Sigmoid colon (tissue), 7 donors: ENCODE results near the gene C5orf46. TPM values are rescaled to one million over a fixed set of nuclear protein-coding genes. Genes with fewer than 3 reads are reported as not detected.
A peak's percentile ranks its signal among the peaks of the same experiment; 100 is the strongest.
"Not testable (repeated sequence)": the region's sequence is repeated elsewhere in the genome, so short reads cannot be mapped to it uniquely, and the experiment has no call there.

Source experiments
- DNase-seq: peaks from one replicate; pipeline ENCODE4 v3.0.0-alpha.2; 2019
- H3K27ac ChIP-seq, 4 donors: fragments of 200-600 bp; sonication (generic); one replicate each; pipeline ENCODE4 v1.5.1; 2016 to 2019; ENCODE audit warnings: mild to moderate bottlenecking in 1 of 4
- H3K27me3 ChIP-seq, 3 donors: fragments of 200-600 bp; sonication (generic); one replicate each; pipeline ENCODE4 v1.5.1; 2019; ENCODE audit warnings: mild to moderate bottlenecking in 1 of 3
- H3K36me3 ChIP-seq, 4 donors: fragments of 200-600 bp; sonication (generic); one replicate each; pipeline ENCODE4 v1.5.1; 2016 to 2019
- H3K4me1 ChIP-seq, 4 donors: fragments of 200-600 bp; sonication (generic); one replicate each; pipeline ENCODE4 v1.5.1; 2017 to 2019
- H3K4me3 ChIP-seq, 4 donors: fragments of 200-600 bp; sonication (generic); one replicate each; pipeline ENCODE4 v1.5.1; 2017 to 2019; ENCODE audit warnings: mild to moderate bottlenecking in 2 of 4, moderate library complexity in 1 of 4
- H3K9me3 ChIP-seq, 4 donors: fragments of 200-600 bp in 3 of 4; sonication (generic) in 3 of 4; one replicate each; pipeline versions ENCODE4 v1.5.1 to v1.6.1; 2013 to 2019
- EP300 ChIP-seq, 4 donors: sonication (generic); formaldehyde crosslinking; IDR thresholded peaks; one replicate each; pipeline ENCODE4 v1.6.1; 2017; ENCODE audit warnings: antibody characterized with exemption in 4 of 4
- POLR2A ChIP-seq, 2 donors: fragments of 450-650 bp; IDR thresholded peaks; one replicate each; pipeline ENCODE4 v1.6.1; 2016; ENCODE audit warnings: antibody characterized with exemption in 2 of 2, mild to moderate bottlenecking in 2 of 2, moderate library complexity in 2 of 2
- POLR2AphosphoS5 ChIP-seq, 4 donors: sonication (generic); formaldehyde crosslinking; IDR thresholded peaks; one replicate each; pipeline ENCODE4 v1.6.1; 2017; ENCODE audit warnings: antibody characterized with exemption in 4 of 4
- WGBS, 2 donors: extraction: QIAGEN DNeasy Blood & Tissue Kit; methylation state at CpG; one replicate each; pipeline ENCODE4 v1.1.7; 2013; 5-methylcytosine and 5-hydroxymethylcytosine counted together
- intact Hi-C: fragments of 100-400 bp; cut with DNase I; formaldehyde crosslinking; loops from one replicate; pipeline ENCODE4 v1.15.1; 2023
- polyA plus RNA-seq, 3 donors: library from polyadenylated mRNA; stranded (reverse); fragments of 200-250 nt; gene quantifications; one replicate each; pipeline ENCODE4 v1.2.3, GENCODE V29; 2013
- total RNA-seq, 4 donors: library from RNA; depleted of rRNA; stranded (reverse); fragments of >200 nt; gene quantifications; one replicate each; pipeline ENCODE4 v1.1.0, GENCODE V29; 2016
- TF ChIP-seq, protein P1 (sequence below), 4 experiments: fragments of 450-650 bp in 3 of 4; fragments of 200-600 bp in 1 of 4; IDR thresholded peaks; one replicate each; pipeline ENCODE4 v1.5.1; 2016 to 2019; ENCODE audit warnings: antibody characterized with exemption in 4 of 4, mild to moderate bottlenecking in 3 of 4, moderate library complexity in 2 of 4
- donor health status: healthy with polysubstance abuse.
- donor health status: Bipolar disorder and iron deficiency.
- donor health status: healthy.

The C5orf46 gene
- total RNA-seq: not detected
- polyA plus RNA-seq: not detected

DNA sequence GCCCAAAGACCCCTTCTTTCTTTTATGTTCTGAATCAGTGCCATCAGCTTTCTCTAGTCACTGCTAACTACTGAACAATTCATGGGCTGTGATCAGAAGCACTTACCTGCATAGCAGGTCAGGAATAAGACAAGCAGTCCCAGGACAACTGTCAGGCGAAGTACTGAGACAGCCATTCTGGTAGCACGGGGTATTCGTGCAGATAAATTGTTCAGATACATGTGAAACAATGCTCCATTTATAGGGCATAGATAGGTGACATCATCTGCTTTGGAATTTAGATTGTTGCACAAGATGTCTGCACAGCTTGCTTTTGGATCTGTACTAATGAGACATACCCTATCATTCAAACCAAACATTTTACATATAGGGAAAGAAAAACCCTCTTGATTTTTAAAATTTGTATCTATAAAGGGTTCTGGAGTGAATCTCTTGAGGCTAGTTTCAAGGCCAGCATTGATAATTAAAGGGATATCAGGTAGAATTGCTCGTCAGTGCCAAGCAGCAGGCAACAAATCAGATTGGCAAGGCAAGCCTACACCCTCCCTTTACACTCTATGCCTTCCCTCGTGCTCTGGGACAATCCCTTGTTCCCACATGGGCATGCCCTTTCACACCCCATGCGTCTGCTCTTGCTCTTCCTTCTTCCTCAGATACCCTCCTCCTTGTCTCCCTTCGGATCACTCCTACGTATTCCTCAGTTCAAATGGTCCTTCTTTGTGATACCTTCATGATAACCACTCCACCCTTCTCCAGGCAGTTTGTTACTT lies at the start of gene C5orf46:
TSS of gene C5orf46 (minus strand) at position 213 of the 770 bp plus-strand sequence. CDS start at position 176, 37 bp downstream.
- Histone ChIP-seq H3K27me3 (no peaks in the 10 kb centered on the region), H3K9me3 (no peaks in the 10 kb centered on the region), H3K4me3 (no peak within 1 kb of the TSS), H3K27ac (peak within 1 kb of the TSS in 1 of 4 donors; percentile 19), H3K36me3 (no peaks in the 10 kb centered on the region), H3K4me1 (peaks cover 0 to 24% (median 0%) of the 10 kb centered on the region in 4 donors)
- no peak for DNase-seq
- no peak for TF ChIP-seq POLR2AphosphoS5 (IDR thresholded peaks at IDR 0.05)
- TF ChIP-seq POLR2A (IDR thresholded peaks at IDR 0.05): no peak
- no peak for TF ChIP-seq EP300 (IDR thresholded peaks at IDR 0.05)
- TF ChIP-seq, protein P1, sequence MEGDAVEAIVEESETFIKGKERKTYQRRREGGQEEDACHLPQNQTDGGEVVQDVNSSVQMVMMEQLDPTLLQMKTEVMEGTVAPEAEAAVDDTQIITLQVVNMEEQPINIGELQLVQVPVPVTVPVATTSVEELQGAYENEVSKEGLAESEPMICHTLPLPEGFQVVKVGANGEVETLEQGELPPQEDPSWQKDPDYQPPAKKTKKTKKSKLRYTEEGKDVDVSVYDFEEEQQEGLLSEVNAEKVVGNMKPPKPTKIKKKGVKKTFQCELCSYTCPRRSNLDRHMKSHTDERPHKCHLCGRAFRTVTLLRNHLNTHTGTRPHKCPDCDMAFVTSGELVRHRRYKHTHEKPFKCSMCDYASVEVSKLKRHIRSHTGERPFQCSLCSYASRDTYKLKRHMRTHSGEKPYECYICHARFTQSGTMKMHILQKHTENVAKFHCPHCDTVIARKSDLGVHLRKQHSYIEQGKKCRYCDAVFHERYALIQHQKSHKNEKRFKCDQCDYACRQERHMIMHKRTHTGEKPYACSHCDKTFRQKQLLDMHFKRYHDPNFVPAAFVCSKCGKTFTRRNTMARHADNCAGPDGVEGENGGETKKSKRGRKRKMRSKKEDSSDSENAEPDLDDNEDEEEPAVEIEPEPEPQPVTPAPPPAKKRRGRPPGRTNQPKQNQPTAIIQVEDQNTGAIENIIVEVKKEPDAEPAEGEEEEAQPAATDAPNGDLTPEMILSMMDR (IDR thresholded peaks at IDR 0.05): no peak
- intact Hi-C loops: no loop called here
- WGBS, 2 donors: 63 to 83% methylated on average over 8 of the region's 8 CpGs

DNA sequence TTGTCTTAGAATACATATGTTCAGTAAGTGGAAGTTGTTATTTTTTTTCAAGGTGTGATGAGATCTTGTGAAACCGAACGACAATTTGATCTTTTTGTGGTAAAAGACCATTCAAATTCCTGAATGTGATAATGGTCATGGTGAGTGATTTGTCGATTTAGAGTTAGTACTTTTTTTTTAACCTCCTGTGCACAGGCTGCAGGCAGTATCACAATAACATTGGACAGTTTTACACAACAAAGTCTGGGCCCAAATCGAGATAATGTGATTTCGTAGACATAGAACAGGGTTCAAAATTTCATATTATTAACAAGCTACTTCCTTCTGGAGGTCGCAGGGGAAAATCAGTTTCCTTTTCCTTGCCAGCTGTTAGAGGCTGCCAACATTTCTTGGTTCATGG lies 48.6 kb upstream of the C5orf46 start:
- DNase-seq: no peak
- H3K4me1 ChIP-seq: peaks cover 0 to 5% (median 0%) of the 10 kb centered on the region in 4 donors
- 73 to 74% methylated on average over 6 of the region's 6 CpGs for WGBS, 2 donors
- H3K27me3 ChIP-seq: no peaks in the 10 kb centered on the region
- H3K36me3 ChIP-seq: no peaks in the 10 kb centered on the region
- TF ChIP-seq POLR2AphosphoS5 (IDR thresholded peaks at IDR 0.05) (no peak), POLR2A (IDR thresholded peaks at IDR 0.05) (no peak), EP300 (IDR thresholded peaks at IDR 0.05) (no peak)
- TF ChIP-seq, protein P1 (IDR thresholded peaks at IDR 0.05): no peak
- H3K4me3 ChIP-seq: no peak overlapping the region
- no peaks in the 10 kb centered on the region for H3K9me3 ChIP-seq
- intact Hi-C loops: no loop called here
- H3K27ac ChIP-seq: no peak overlapping the region

DNA sequence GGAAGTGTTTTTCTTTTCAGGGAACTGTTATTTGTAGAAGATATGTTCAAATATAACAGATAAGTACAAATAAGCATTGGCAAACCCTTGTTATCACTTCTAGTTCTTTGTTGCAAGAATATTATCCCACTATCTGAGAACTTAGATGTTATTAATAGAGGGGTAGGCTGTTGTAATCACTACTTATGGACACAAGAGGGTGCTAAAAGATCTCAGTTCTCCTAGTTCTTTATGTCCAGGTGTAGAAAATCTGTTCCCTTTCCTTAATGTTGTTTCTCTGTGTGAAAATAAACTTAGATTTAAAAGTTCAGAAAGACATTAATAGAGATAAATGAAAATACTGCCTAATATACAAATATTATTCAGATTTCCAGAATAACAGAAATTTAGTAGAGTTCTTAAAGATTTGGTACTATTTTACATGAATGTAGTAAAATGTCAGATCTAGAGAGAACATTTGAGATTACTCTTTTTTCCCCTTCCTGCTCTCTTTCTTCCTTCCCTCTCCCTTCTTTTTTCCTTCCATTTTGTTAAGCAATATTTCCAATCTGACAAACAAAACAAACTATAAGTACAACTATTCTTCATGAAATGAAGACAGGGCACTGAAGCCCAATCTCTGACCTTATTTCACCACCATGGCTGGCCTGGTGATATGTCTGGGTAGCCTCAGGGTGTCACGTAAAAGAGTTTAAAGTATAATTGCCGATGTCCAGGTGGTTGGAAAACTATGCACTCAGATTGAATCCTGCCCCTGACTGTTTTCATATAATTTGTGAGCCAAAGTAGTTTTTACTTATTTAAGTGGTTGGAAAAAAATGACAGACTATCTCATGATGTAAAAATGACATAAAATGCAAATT lies 43.6 kb upstream of the C5orf46 start:
- H3K27ac ChIP-seq: no peak overlapping the region
- H3K27me3 ChIP-seq: no peaks in the 10 kb centered on the region
- intact Hi-C loops: loop anchor here (2.0 kb wide), 1 partner anchor 171 kb away; no protein-coding TSS in a partner anchor
- no peak for DNase-seq
- WGBS, 2 donors: 36 to 56% methylated on average over 2 of the region's 2 CpGs
- TF ChIP-seq EP300 (IDR thresholded peaks at IDR 0.05) (no peak), POLR2A (IDR thresholded peaks at IDR 0.05) (no peak), POLR2AphosphoS5 (IDR thresholded peaks at IDR 0.05) (peak; percentile 46 to 84 (median 59))
- TF ChIP-seq, protein P1 (IDR thresholded peaks at IDR 0.05): peak; percentile 34 to 64 (median 50)
- no peaks in the 10 kb centered on the region for H3K36me3 ChIP-seq
- H3K4me3 ChIP-seq: no peak overlapping the region
- no peaks in the 10 kb centered on the region for H3K9me3 ChIP-seq
- peaks cover 0 to 7% (median 0%) of the 10 kb centered on the region in 4 donors for H3K4me1 ChIP-seq

DNA sequence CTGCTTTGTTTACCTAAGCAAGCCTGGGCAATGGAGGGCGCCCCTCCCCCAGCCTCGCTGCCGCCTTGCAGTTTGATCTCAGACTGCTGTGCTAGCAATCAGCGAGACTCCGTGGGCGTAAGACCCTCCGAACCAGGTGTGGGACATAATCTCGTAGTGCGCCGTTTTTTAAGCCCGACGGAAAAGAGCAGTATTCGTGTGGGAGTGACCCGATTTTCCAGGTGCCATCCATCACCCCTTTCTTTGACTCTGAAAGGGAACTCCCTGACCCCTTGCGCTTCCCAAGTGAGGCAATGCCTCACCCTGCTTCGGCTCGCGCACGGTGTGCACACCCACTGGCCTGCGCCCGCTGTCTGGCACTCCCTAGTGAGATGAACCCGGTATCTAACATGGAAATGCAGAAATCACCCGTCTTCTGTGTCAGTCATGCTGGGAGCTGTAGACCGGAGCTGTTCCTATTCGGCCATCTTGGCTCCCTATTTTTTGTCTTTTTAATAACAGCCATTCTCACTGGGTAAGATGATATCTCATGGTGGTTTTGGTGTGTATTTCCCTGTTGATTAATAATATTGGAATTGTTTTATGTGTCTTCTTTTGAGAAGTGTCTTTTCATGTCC lies 40.4 kb upstream of the C5orf46 start:
- DNase-seq, H3K4me1 ChIP-seq, H3K27me3 ChIP-seq, H3K4me3 ChIP-seq, intact Hi-C loops, H3K9me3 ChIP-seq, H3K36me3 ChIP-seq, H3K27ac ChIP-seq: not testable (repeated sequence)
- 92 to 95% methylated on average over 25 of the region's 25 CpGs for WGBS, 2 donors
